H1 (cell line): ENCODE results near the gene CDC123. TPM values are rescaled to one million over a fixed set of nuclear protein-coding genes. Genes with fewer than 3 reads are reported as not detected.

Experiments used
- CTCF ChIA-PET: fragments of 300-600 bp; sonication (Branson Sonifier 250); formaldehyde crosslinking; loops from one replicate; lab custom pipeline; 2021; ENCODE audit not compliant: partially characterized antibody; lab: Charles Lee
- POLR2A ChIA-PET: fragments of 300-600 bp; sonication (Branson Sonifier 250); formaldehyde crosslinking; loops from one replicate; lab custom pipeline; 2021; ENCODE audit warnings: inconsistent platforms; ENCODE audit not compliant: partially characterized antibody; lab: Charles Lee
- DNase-seq, 2 experiments: peaks; one replicate each; pipeline versions ENCODE4 v3.0.0 to v3.0.0-alpha.2; 2010 to 2022; ENCODE audit warnings: low spot score in 2 of 2, low read depth in 1 of 2, mixed read lengths in 1 of 2
- FAIRE-seq: peaks from 2 replicates; lab custom pipeline; 2011; peaks lifted over from hg19 to GRCh38; lab: Jason Lieb, UNC
- H2AFZ ChIP-seq: 2 replicates; pipeline ENCODE4 v1.8.1; 2012; ENCODE audit warnings: low read length, inconsistent platforms
- H2AK5ac ChIP-seq: 2 replicates; pipeline ENCODE4 v1.6.1; 2013; ENCODE audit warnings: low read depth, low read length
- H2BK120ac ChIP-seq: replicated peaks from 2 replicates; pipeline ENCODE3; 2013; ENCODE audit warnings: low read depth, low read length, inconsistent platforms
- H2BK12ac ChIP-seq: 2 replicates; pipeline ENCODE4 v1.6.1; 2013; ENCODE audit warnings: low read depth, low read length
- H2BK15ac ChIP-seq: 2 replicates; pipeline ENCODE4 v1.6.1; 2013; ENCODE audit warnings: low read length
- H2BK20ac ChIP-seq: 2 replicates; pipeline ENCODE4 v1.6.1; 2013; ENCODE audit warnings: low read length
- H2BK5ac ChIP-seq: 2 replicates; pipeline ENCODE4 v1.6.1; 2013; ENCODE audit warnings: low read depth, low read length
- H3K14ac ChIP-seq: 2 replicates; pipeline ENCODE4 v1.6.1; 2013; ENCODE audit warnings: inconsistent platforms; ENCODE audit not compliant: insufficient read length
- H3K18ac ChIP-seq: 2 replicates; pipeline ENCODE4 v1.6.1; 2013; ENCODE audit warnings: low read length; ENCODE audit errors: extremely low read depth
- H3K23ac ChIP-seq: 2 replicates; pipeline ENCODE4 v1.6.1; 2013; ENCODE audit warnings: inconsistent platforms; ENCODE audit not compliant: insufficient read length
- H3K23me2 ChIP-seq: 2 replicates; pipeline ENCODE4 v1.6.1; 2013; ENCODE audit warnings: low read depth, low read length
- H3K27ac ChIP-seq: 2 replicates; pipeline ENCODE4 v1.6.1; 2011; ENCODE audit warnings: low read depth, low read length, inconsistent platforms
- H3K27me3 ChIP-seq, 4 experiments: replicated peaks in 1 of 4; 1 replicate in 1 of 4; 2 replicates in 3 of 4; pipeline versions ENCODE4 v1.6.1 to v1.8.1; 2011 to 2013; ENCODE audit warnings: low read length in 3 of 4, mild to moderate bottlenecking in 3 of 4, inconsistent platforms in 2 of 4, mixed read lengths in 2 of 4, moderate library complexity in 1 of 4; ENCODE audit not compliant: control insufficient read depth in 3 of 4, insufficient read depth in 3 of 4; ENCODE audit errors: extremely low read depth in 1 of 4
- H3K36me3 ChIP-seq, 4 experiments: 2 replicates each; pipeline versions ENCODE4 v1.6.1 to v1.8.1; 2011 to 2013; ENCODE audit warnings: mild to moderate bottlenecking in 4 of 4, low read length in 3 of 4, moderate library complexity in 2 of 4, control low read depth in 1 of 4, inconsistent platforms in 1 of 4; ENCODE audit not compliant: insufficient read depth in 4 of 4, control insufficient read depth in 2 of 4
- H3K4ac ChIP-seq: replicated peaks from 2 replicates; pipeline ENCODE3; 2013; ENCODE audit warnings: low read length, low read depth, mixed read lengths, inconsistent platforms; ENCODE audit not compliant: insufficient read length
- H3K4me1 ChIP-seq, 4 experiments: replicated peaks in 1 of 4; 1 replicate in 1 of 4; 2 replicates in 3 of 4; pipeline versions ENCODE4 v1.6.1 to v1.8.1; 2011 to 2013; ENCODE audit warnings: low read length in 3 of 4, inconsistent platforms in 2 of 4, mixed read lengths in 1 of 4; ENCODE audit not compliant: insufficient read depth in 4 of 4, control insufficient read depth in 3 of 4
- H3K4me2 ChIP-seq, 2 experiments: 2 replicates each; pipeline versions ENCODE4 v1.6.1 to v1.8.1; 2011 to 2013; ENCODE audit warnings: low read depth in 2 of 2, low read length in 2 of 2, control low read depth in 1 of 2, inconsistent platforms in 1 of 2, mild to moderate bottlenecking in 1 of 2; ENCODE audit not compliant: insufficient read depth in 1 of 2
- H3K4me3 ChIP-seq, 4 experiments: fragments of 200-600, 300-600 bp in 1 of 4; sonication (generic), shearing (Covaris generic), sonication (Bioruptor Twin) in 1 of 4; 2 replicates each; pipeline versions ENCODE4 v1.5.1 to v1.8.1; 2011 to 2016; ENCODE audit warnings: low read length in 4 of 4, low read depth in 3 of 4, control low read depth in 2 of 4, inconsistent platforms in 2 of 4, mild to moderate bottlenecking in 2 of 4, mixed read lengths in 1 of 4, moderate library complexity in 1 of 4; ENCODE audit not compliant: insufficient read depth in 2 of 4; ENCODE audit errors: extremely low read depth in 1 of 4
- H3K56ac ChIP-seq: replicated peaks from 2 replicates; pipeline ENCODE3; 2013; ENCODE audit warnings: low read depth, mild to moderate bottlenecking, mixed read lengths, low read length, inconsistent platforms; ENCODE audit not compliant: insufficient read length
- H3K79me1 ChIP-seq: 2 replicates; pipeline ENCODE4 v1.6.1; 2013; ENCODE audit warnings: low read depth, low read length, control low read depth
- H3K79me2 ChIP-seq, 2 experiments: 2 replicates each; pipeline versions ENCODE4 v1.6.1 to v1.8.1; 2012 to 2013; ENCODE audit warnings: low read length in 2 of 2, mild to moderate bottlenecking in 2 of 2, inconsistent platforms in 1 of 2; ENCODE audit not compliant: insufficient read depth in 2 of 2, control insufficient read depth in 1 of 2
- H3K9ac ChIP-seq, 4 experiments: replicated peaks in 1 of 4; 1 replicate in 1 of 4; 2 replicates in 3 of 4; pipeline versions ENCODE4 v1.6.1 to v1.8.1; 2011 to 2013; ENCODE audit warnings: low read depth in 3 of 4, low read length in 3 of 4, control low read depth in 2 of 4, mild to moderate bottlenecking in 2 of 4, moderate library complexity in 2 of 4, inconsistent platforms in 1 of 4; ENCODE audit errors: extremely low read depth in 1 of 4
- H3K9me3 ChIP-seq, 2 experiments: 2 replicates each; pipeline versions ENCODE4 v1.6.1 to v1.8.1; 2012 to 2013; ENCODE audit warnings: mild to moderate bottlenecking in 2 of 2, moderate library complexity in 2 of 2, control low read depth in 1 of 2, inconsistent platforms in 1 of 2, low read depth in 1 of 2, low read length in 1 of 2, mixed read lengths in 1 of 2; ENCODE audit not compliant: insufficient read depth in 2 of 2
- H4K20me1 ChIP-seq, 2 experiments: replicated peaks in 1 of 2; 2 replicates each; pipeline versions ENCODE3 to v1.8.1; 2011 to 2013; ENCODE audit warnings: inconsistent platforms in 2 of 2, low read length in 2 of 2, mild to moderate bottlenecking in 1 of 2; ENCODE audit not compliant: insufficient read depth in 2 of 2, control insufficient read depth in 1 of 2
- H4K5ac ChIP-seq: 2 replicates; pipeline ENCODE4 v1.6.1; 2013; ENCODE audit warnings: low read length, low read depth, mixed read lengths, inconsistent platforms; ENCODE audit not compliant: insufficient read length
- H4K8ac ChIP-seq: 2 replicates; pipeline ENCODE4 v1.8.0; 2013; ENCODE audit warnings: mild to moderate bottlenecking, moderate library complexity, low read length, inconsistent platforms; ENCODE audit not compliant: insufficient read depth; ENCODE audit errors: extremely low read depth
- H4K91ac ChIP-seq: replicated peaks from 2 replicates; pipeline ENCODE3; 2013; ENCODE audit warnings: low read length, mixed read lengths, inconsistent platforms; ENCODE audit not compliant: insufficient read length
- ATF2 ChIP-seq: IDR thresholded peaks from 2 replicates; pipeline ENCODE4 v1.6.1; 2012; ENCODE audit warnings: low read length, inconsistent platforms
- CREB1 ChIP-seq: IDR thresholded peaks from 2 replicates; pipeline ENCODE4 v1.6.1; 2012; ENCODE audit warnings: inconsistent platforms
- GABPA ChIP-seq: IDR thresholded peaks from 2 replicates; pipeline ENCODE4 v1.6.1; 2011; ENCODE audit warnings: mild to moderate bottlenecking, low read length, moderate library complexity, borderline replicate concordance; ENCODE audit not compliant: insufficient read depth
- SUZ12 ChIP-seq: fragments of 200-600 bp; sonication (generic); IDR thresholded peaks from 2 replicates; pipeline ENCODE4 v1.6.1; 2012; ENCODE audit warnings: mild to moderate bottlenecking, inconsistent platforms, low read length, moderate library complexity, mixed read lengths
- TAF7 ChIP-seq: optimal IDR thresholded peaks from 2 replicates; pipeline ENCODE3; 2011; ENCODE audit warnings: low read depth, mild to moderate bottlenecking, inconsistent platforms, low read length, moderate library complexity, borderline replicate concordance
- TBP ChIP-seq: IDR thresholded peaks from 2 replicates; pipeline ENCODE4 v1.6.1; 2011; ENCODE audit warnings: low read depth, low read length, improper control_type of control experiment
- WGBS, 2 experiments: shearing (Covaris generic) in 1 of 2; methylation state at CpG; one replicate each; pipeline versions ENCODE4 v1.1.6 to v1.1.7; 2013 to 2015; ENCODE audit warnings: low lambda C conversion rate in 2 of 2, mixed read lengths in 2 of 2, inconsistent platforms in 1 of 2, low coverage in 1 of 2, missing lambda C conversion rate in 1 of 2; ENCODE audit not compliant: insufficient replicate concordance in 2 of 2, insufficient coverage in 1 of 2, insufficient read length in 1 of 2; ENCODE audit errors: extremely low coverage in 1 of 2, missing lambda C conversion rate in 1 of 2; 5-methylcytosine and 5-hydroxymethylcytosine counted together
- polyA plus RNA-seq, 7 experiments: library from polyadenylated mRNA; depleted of rRNA in 3 of 7; stranded (reverse) in 5 of 7; unstranded in 2 of 7; fragments of >200 nt in 5 of 7; fragments of 200-250 nt in 2 of 7; gene quantifications; 1 replicate in 5 of 7; 2 replicates in 1 of 7; 4 replicates in 1 of 7; pipeline versions ENCODE4 v1.2.1 to v1.2.3, GENCODE V29; 2011 to 2013; ENCODE audit warnings: missing spikeins in 2 of 7, mixed read lengths in 2 of 7
- total RNA-seq: library from RNA; stranded (reverse); fragmentation: NEBNext Ultra II Directional; extraction: Animal tissue kit (Norgen Biotek cat#: 25700); gene quantifications from 2 replicates; pipeline ENCODE4 v1.2.1, GENCODE V29; 2021

The CDC123 gene
- total and polyA plus RNA-seq, 2 of the 8 experiments (the other 6 are each of a cell fraction or from before 2014, with no cell fraction given), result 115 to 202 TPM

GRCh38 chr10:12255048-12255447 is 59.1 kb downstream of the CDC123 start:
- Histone ChIP-seq H2BK5ac (no peak overlapping the region), H2AFZ (no peak overlapping the region), H2BK15ac (no peak overlapping the region), H3K27ac (no peak overlapping the region), H4K91ac (no peak overlapping the region), H3K4me3 (no peak overlapping the region), H2BK120ac (no peak overlapping the region), H3K79me1 (no peaks in the 10 kb centered on the region), H3K9ac (no peak overlapping the region), H3K23me2 (no peaks in the 10 kb centered on the region), H3K36me3 (peaks cover 0 to 3% (median 1%) of the 10 kb centered on the region in 4 experiments; a peak in 3 of 8 replicates), H2BK20ac (no peak overlapping the region), H3K4me1 (no peaks in the 10 kb centered on the region), H2BK12ac (no peak overlapping the region), H3K9me3 (no peaks in the 10 kb centered on the region), H3K14ac (no peak overlapping the region), H3K27me3 (no peaks in the 10 kb centered on the region), H4K20me1 (no peaks in the 10 kb centered on the region), H4K8ac (no peak overlapping the region), H4K5ac (no peak overlapping the region), H3K4me2 (no peak overlapping the region), H3K56ac (no peak overlapping the region), H3K18ac (no peak overlapping the region), H3K4ac (no peak overlapping the region), H2AK5ac (no peak overlapping the region), H3K23ac (no peak overlapping the region), H3K79me2 (no peaks in the 10 kb centered on the region)
- FAIRE-seq (no peak), DNase-seq (no peak)
- 86% methylated on average over 1 of the region's 1 CpG; no CpG with 5 or more reads in 1 of the 2 experiments for WGBS, 2 experiments
- no peak for TF ChIP-seq TAF7
- TF ChIP-seq SUZ12, result no peak
- no peak for TF ChIP-seq CREB1
- TF ChIP-seq TBP, result no peak
- TF ChIP-seq GABPA, result no peak
- TF ChIP-seq ATF2, result no peak
- POLR2A ChIA-PET, result no interaction called here
- CTCF ChIA-PET, result interaction anchor here (0.6 kb wide), 1 partner anchor 93 kb away, joined by 3 read pairs; no protein-coding TSS in a partner anchor
